PFSK-1 (cell line): ENCODE results near the gene CDC42.

Source experiments
- FOXP2 ChIP-seq: optimal IDR thresholded peaks from 2 replicates; pipeline ENCODE3; 2011; ENCODE audit warnings: borderline replicate concordance, control low read depth, inconsistent platforms; ENCODE audit not compliant: insufficient read depth; ENCODE audit errors: extremely low read length, extremely low read depth
- POLR2AphosphoS5 ChIP-seq: IDR thresholded peaks from 2 replicates; pipeline ENCODE4 v1.6.1; 2012; ENCODE audit warnings: low read depth, mild to moderate bottlenecking, control low read depth, low read length, moderate library complexity
- REST ChIP-seq, 2 experiments: IDR thresholded peaks; 2 replicates each; pipeline versions ENCODE4 v1.6.1 to v1.8.0; 2011 to 2012; ENCODE audit warnings: low read depth in 2 of 2, low read length in 2 of 2, control low read depth in 1 of 2, inconsistent platforms in 1 of 2, mild to moderate bottlenecking in 1 of 2, moderate library complexity in 1 of 2; ENCODE audit not compliant: insufficient read depth in 1 of 2
- SIN3A ChIP-seq: IDR thresholded peaks from 2 replicates; pipeline ENCODE4 v1.6.1; 2012; ENCODE audit warnings: mild to moderate bottlenecking, low read length, moderate library complexity, borderline replicate concordance; ENCODE audit not compliant: insufficient read depth
- TAF1 ChIP-seq: IDR thresholded peaks from 2 replicates; pipeline ENCODE4 v1.6.1; 2012; ENCODE audit warnings: low read length, control low read depth, borderline replicate concordance; ENCODE audit not compliant: insufficient read depth

DNA sequence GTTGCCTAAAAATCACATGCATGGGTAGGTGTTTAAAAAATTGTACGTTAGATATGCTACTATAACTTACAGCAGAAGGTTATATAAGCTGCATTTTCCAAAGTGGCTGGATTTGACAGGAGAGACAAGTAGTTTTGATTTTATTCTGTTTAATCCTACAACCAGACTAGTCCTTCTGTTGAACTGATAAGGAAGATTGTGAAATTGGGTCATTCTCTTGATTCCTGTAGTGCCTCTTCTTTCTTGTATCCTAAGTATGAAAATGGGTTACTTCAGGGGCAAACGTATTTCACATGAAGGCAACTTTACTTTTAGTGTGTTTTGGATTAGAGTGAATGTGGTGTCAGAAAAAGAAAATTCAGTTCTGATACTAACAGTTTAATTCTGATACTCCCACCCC, 19.0 kb downstream of the CDC42 start:
- no peak for TF ChIP-seq POLR2AphosphoS5
- no peak for TF ChIP-seq TAF1
- TF ChIP-seq SIN3A = no peak
- no peak for TF ChIP-seq REST (IDR thresholded peaks at IDR 0.05; ENCODE audit: insufficient read depth in 1 of 2, low read depth in 2 of 2, low read length in 2 of 2)
- TF ChIP-seq FOXP2 = no peak
